NCI-H524 (cell line): ENCODE results near the gene AVL9.
A peak's percentile ranks its signal among the peaks of the same experiment; 100 is the strongest.

ENCODE experiments used
- DNase-seq, 2 experiments: peaks; one replicate each; lab custom pipeline; 2025; lab: John Stamatoyannopoulos, UW

The AVL9 gene

DNA sequence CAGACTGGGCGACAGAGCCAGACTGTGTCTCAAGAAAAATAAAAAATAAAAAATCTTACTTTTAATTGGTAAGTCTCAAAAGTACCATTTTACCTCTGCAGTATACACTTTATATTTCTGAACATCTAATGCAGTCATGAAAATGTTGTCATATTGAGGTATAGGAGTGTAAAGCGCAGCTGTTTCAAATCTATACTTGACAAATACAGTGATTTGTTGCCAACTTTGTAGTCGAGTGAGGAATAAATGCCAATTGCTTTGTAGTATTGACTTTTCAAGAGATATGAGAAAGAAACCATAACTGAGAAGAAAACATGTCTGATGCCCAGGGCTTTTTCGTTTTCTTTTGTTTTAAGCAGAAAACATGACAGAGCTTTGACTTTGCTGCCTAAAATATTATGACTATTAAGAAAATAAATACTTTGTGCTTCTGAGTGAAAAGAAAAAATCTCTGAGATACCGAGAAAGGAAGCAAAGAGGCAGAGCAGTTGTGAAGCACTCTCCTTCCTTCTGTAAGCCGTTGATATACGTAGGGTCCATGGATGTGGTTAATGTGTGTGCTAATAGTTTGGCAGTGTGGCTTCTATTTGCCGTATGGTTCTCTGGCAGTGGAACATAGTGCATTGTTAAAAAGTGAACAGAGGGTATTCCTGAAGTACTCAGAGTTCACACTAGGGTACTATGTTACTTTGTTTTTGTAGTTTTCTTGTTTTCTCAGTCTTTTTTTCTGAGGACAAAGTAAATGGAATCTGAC lies 38.2 kb downstream of the AVL9 start:
- DNase-seq = no peak

DNA sequence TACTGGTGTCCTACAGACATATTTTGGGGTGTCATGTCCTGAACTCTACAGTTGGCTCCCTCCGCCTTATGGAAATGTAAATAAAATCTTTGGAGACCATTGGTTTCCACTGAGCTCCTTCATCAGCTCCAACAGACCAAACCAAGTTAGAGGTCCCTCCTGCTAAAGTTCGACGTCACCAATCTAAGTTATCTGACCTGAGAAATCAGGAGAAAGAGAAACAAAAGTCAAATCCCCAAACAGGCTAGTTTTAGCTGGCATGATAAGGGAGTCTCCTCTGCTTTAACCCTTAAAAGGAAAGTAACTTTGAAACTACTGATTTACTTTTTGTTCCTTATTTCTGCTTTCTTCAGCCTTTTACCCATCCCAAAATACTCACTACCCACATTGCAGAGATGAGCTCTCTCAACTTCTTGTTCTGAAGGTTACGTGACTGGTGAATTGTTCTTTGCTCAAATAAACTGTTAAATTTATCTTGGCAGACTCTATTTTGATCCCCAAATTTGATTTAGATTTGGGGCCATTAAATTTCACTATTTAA lies 39.9 kb downstream of the AVL9 start:
- no peak for DNase-seq

DNA sequence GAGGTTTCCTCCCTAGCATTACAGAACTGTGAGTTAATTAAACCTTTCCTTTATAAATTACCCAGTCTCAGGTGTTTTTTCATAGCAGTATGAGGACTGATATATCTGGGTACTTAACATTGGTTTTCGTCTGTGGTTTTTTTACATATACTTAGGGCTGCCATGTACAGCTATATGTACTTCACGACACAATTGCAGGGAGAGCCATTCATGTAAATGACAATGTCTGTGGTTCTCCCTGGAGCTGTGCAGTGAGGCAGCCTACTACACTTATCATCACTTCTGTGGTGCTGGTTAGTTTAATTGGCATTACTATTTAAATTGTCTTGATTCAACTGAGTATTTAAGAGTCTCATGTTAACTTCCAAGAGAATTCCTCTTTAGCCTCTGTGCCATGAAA lies 40.7 kb downstream of the AVL9 start:
- DNase-seq = no peak

DNA sequence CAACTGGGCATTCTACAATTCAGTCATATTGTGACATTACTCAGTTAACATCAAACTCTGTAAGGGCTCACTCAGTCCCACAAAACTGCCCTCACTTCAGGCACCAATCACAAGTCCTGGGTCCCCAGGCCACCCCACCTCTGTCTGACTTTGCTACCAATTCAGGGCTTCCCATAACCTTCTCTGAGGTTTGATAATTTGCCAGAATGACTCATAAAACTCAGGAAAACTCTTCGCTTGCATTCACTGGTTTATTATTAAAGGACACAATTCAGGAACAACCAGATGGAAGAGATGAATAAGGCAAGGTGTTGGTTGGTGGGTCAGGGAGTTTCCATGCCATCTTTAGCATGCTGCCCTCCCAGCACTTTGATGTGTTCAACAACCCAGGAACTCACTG lies 41.3 kb downstream of the AVL9 start:
- DNase-seq = no peak

DNA sequence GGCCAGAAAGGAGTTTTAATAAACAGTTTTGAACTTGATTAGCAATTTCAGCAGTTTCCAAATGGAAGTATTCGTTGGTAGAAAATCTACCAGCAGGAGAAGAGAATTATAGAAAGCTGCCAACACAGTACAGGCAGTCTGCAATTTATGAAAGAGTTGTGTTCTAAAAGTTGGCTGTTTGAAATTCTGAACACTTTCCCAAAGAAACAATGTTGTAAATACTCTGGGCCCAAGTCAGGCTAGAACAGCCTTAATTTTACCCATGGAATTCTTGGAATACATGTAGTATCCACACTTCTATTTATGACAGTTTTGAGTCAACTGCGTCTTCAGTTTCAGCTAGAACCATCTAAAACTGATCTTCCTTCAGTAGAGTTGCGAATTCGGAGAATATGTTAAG lies 42.5 kb downstream of the AVL9 start:
- DNase-seq = no peak

DNA sequence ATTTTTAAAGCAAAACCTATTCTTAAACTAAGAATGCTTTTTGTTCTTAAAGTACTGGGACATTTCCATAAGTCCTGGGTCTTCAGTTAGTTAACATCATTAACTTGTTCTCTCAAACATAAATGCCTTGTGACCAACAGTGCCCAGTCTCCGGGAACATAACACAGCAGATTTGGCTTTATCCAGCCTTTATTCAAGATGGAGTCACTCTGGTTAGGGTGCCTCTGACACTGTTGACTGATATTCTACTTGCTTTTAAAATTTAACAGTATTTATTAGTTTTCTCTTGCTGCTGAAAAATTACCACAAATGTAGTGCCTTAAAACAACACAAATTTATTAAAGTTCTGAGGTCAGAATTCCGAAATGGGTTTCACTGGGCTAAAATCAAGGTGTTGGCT lies 44.1 kb downstream of the AVL9 start:
- no peak for DNase-seq

DNA sequence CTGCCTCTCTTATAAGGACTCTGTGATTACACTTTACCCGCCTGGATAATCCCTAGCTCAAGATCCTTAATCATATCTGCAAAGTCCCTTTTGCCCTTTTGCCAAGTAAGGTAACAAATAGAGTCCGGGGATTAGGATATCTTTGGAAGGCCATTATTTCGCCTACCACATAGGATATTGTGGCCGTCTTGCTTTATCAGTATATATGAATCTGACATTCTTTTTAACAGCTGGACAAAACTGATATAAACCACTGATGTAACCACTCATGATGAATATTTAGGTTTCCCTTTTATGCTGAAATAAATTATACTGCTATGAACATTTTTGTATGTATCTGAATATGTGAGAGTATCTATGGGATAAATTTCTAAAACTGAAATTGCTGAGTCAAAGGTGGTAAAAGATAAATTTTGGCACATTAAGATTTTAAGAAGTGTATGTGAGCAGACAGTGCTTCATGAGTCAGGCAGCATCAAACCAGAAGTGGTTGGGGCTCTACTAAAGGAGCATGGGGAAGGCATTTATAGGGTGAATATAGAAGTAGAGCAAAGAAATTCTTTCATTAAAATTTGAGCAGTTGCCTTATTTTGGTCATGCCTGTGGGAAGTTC lies 44.7 kb downstream of the AVL9 start:
- no peak for DNase-seq

DNA sequence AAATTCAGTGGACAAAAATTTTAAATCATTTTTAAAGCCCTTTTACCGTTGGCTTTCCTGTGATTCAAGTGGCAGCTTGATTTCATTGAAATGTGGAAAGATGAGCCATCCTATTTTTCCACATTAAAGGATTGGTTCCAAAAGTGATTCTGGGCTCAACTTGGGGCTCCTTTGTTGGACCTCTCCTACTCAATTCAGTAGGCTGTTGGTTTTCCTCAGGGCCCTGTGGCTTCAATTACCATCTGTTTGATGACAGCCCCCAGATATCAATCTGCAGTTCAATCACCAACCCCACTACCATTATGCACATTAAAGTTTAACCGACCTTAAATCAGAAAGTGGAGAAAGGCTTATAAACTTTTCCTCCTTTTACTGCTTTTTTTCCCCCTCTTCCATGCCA lies 47.3 kb downstream of the AVL9 start:
- DNase-seq = no peak

DNA sequence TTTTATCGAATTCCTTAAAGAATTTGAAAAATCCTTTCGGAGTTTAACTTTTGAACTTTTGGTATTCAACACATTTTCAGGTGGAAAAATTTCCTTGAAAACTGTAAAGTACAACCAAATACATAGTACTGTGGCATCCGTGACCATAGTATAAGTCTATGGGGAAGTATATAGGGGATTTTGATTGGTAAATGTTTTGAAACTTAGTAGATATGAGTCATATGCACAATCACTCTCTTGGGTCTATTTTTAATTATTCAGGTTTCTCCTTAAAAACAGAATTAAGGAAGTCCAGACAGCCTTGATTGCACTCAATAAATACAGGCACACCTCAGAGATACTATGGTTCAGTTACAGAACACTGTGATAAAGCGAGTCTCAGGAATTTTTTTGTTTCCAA lies 64.2 kb downstream of the AVL9 start:
- no peak for DNase-seq

DNA sequence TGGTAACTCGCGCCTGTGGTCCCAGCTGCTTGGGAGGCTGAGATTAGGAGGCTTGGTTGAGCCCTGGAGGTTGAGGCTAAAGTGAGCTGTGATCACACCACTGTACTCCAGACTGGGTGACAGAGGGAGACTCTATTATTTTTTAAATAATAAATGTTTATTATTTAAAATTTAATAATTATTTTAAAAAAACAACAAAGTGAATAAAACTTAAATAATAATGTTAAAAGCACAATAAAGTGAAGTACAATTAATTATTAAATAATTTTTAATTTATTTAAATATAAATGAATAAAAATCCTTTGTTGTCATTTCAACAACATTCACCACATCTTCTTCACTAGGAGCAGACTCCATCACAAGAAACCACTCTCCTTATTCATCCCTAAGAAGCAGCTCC lies 64.8 kb downstream of the AVL9 start:
- DNase-seq = no peak

DNA sequence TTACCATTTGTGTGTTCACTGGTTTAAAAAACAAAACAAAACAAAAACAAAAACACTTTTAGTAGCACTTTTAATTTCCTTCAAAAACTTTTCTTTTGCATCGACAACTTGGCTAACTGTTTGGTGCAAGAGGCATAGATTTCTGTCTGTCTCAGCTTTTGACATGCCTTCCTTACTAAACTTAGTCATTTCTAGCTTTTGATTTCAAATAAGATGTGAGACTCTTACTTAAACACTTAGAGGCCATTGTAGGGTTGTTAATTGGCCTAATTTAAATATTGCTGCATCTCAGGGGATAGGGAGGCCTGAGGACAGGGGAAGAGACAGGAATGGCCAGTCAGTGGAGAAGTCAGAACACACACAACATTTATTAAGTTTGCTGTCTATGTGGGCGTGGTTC lies 66.3 kb downstream of the AVL9 start:
- no peak for DNase-seq

DNA sequence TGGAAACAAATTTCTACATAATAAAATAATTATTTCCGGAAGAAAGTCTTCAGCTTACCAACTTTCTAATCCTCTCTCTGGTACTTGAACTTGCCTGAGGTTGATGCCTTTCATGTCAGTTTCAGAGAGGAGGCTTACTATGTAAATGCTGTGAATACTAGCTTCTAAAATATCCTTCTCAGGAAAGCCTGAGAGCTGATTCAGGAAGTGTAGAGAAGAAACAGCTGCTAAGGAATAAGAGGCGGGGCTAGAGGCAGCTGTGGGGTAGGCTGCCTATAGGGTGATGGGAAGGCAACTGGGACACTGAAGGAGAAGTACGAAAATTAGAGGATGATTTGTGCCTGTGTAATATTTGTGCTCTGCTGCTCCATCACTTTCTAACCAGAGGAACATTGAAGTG lies 69.3 kb downstream of the AVL9 start:
- DNase-seq = no peak

DNA sequence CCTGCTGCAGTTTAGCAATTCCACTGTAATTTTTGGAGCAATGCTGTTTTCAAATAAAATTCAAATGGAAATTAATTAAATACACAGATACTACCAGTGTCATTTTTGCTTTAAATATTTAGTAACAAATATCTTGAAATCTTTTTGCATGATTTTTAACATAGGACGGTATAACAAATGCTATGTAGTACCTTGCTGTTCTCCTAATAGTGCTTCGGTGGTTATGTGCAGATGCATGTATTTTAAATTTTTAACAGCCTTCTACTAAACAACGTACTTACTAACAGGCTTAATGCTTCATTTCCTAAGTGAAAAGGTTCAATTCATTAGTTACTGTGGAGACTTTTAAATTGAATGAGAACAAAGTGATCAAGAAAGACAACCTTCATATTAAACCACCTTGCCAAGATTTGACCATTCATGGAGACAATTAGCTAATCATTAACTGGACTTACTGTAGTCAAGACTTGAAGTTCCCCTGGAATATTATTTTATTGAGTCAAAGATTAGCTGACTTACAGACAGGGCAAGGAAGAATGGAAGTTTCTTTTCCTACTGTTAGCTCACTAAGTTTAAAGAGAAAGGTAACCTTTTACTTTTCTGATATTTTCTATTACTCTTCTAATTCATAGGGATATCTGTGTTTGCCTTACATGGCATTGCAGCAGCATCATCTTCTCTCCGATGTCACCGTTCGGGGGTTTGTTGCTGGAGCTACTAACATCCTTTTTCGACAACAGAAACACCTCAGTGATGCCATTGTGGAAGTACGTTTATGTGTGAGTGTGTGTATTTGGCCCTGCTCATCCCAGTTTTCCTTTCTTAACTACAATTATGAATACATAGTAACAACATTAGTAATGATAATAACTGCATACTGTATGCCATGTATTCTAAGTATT lies 74.3 kb downstream of the AVL9 start:
- no peak for DNase-seq

DNA sequence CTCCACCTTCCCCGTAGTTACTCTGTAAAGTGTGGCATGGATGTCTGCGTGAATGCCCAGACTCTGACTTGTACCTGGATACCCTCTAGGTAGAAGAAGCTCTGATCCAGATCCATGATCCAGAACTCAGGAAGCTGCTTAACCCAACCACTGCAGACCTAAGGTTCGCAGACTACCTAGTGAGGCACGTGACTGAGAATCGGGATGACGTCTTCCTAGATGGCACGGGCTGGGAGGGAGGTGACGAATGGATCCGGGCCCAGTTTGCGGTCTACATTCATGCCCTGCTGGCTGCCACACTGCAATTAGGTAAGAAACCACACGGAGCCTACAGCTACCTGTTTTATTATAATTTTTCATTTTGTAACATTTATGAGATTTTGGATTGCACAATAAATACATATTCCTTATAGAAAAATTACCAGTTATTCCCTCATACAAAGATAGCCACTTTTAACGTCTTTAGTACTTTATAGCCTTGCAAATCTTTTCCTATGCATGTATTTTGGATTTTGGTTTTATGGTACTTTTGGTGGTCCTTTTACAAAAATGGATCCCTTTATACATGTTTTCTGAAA lies 77.9 kb downstream of the AVL9 start:
- no peak for DNase-seq

DNA sequence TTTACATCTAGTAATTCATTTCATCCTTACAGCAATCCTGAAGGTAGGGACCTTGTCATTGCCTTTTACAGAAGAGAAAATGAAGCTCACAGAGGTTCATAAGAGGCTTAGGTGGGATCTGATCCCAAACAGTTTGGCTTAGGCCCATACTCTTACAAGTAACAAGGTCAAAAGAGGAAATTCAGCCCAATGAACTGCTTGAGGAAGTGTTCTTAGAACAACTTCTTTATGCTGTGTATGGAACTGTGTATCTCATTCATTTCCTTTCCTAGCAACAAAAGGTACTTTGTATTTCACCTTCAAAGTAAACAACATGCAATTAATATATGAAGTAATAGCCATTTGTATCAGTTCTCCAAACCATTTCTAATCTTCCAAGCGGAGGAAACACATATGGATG lies 79.3 kb downstream of the AVL9 start:
- DNase-seq = no peak

DNA sequence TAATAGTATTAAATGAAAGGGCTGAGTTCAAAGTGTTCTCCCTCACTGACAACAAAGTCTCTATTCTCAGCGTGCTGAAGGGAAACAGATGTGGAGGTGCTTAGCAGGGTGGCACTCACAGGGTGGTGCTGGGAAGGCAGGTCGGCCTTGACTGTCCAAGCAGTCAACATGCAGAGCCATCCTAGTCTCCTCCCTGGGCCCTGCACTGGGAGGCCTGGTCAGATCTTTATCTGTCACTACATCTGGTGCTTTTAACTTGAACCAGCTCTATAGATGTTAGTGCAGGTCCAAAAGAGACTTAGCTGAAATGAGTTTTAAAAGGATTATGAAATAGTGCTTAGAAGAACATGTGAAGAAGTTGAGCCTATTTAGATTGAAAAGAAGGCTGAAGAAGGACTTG lies 82.1 kb downstream of the AVL9 start:
- no peak for DNase-seq

DNA sequence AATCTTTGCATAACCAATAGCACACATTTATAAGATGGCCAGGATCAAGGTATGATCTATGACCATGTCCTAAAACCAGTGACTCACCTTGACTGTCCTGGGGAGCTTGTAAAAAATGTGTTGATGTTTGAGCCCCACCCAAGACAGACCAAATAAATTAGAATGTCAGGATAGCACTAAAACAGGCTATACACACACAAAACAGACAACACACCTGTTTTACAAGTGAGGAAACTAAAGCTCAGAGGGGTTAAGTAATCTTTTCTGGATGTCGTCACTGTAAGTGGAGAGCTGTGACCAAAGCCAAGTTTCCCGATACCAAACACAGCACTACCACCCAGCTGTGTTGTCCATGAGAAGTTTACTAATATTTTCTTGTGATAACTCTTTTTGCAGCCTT lies 84.5 kb downstream of the AVL9 start:
- no peak for DNase-seq

DNA sequence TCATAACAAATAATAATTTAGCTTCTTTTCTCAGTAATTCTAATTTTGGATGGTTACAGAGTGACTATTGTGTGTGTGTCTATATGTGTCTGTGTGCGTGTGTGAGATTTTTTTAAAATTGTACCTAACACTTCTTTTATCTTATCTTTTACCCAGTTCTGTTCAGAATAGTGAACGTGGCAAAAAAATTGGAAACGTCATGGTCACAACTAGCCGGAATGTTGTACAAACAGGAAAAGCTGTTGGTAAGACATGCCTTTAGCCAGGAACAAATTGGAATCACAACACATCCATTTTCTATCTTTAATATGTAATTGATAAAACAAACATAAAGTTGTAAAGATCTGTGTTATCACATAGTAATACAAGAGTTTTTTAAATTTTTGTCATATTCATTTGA lies 85.4 kb downstream of the AVL9 start:
- no peak for DNase-seq

DNA sequence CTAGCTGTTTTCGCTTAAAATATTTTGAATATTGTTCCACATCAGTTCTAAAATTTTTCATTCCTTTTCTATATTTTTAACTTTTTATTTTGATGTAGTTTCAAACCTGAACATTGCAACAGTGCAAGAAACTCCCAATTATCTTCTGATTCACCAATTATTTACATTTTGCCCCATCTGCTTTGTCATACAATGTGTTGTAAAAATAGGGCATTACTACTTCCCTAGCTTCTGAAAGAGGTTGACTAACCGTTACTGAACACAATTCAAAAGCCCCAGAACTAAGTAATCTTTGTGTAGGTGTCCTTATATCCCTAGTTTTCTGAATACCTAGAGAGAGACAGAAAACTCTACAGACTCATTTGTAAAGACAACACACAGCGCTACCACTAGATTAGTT lies 86.7 kb downstream of the AVL9 start:
- DNase-seq = no peak

DNA sequence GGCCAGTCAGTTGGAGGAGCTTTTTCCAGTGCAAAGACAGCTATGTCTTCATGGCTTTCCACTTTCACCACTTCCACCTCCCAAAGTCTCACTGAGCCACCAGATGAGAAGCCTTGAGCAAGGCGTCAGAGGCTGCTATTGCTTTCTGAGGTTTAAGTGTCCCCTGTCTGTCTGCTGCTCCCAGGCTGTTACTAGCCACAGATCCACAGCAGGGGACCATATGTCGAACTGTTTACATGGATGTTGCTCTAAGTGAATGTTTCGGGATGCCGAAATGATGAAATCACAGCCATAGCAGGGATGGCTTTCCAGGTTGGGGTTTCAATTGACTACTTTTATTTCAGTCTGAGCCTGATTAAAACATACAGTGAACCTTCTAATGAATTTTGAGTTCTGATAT lies 88.5 kb downstream of the AVL9 start:
- peak; percentile 16 to 61 for DNase-seq

DNA sequence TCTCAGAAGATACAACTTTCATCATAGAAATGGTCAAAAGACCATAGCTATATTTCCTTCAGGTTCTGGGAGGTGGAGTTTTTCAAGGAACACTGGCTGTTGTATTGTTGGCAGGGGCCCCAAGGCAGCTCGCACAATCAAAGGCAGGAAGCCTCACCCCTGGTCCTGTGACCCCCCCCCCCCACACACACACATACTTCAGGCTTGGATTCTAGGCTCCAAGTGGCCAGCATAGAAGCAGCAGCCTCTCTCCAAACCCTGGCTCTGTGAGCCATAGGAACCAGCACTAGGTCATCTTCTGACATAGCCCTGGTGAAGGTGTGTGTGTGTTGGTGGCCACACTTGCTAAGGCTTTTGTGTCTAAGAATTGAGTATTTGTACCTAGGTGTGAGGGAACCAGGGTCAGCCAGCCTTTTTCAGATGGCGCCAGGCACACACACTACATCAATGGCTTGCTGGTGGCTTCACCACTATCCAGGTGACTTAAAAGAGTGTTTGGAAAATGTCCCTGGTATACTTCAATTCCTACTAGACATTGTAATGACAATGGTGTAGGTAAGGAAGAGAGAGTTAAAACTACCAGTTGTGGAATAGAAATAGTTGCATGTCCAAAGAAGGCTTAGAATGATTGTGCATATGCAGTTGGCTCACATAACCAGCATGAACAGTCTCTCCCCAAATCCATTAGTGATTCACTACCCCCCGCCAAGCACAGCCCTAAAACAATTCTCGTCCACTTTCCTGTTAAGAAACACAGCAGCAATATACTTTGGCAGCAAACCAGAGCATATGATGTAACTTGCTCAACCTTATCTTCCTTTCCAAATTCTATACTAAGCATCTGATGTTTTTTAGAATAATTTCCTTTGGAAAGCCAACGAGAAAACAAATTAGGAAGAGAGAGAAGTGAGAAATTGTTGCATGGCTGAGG lies 91.3 kb downstream of the AVL9 start:
- no peak for DNase-seq
